Liver (tissue), 9 donors: Measurements from ENCODE around the gene RAMP3. TPM values are rescaled to one million over a fixed set of nuclear protein-coding genes. Genes with fewer than 3 reads are reported as not detected.

Source experiments
- DNase-seq: peaks from one replicate; pipeline ENCODE4 v3.0.0-alpha.2; 2017; ENCODE audit warnings: low spot score
- H3K27ac ChIP-seq, 2 donors: one replicate each; pipeline ENCODE4 v1.7.0; 2013; ENCODE audit warnings: inconsistent platforms in 2 of 2, low read length in 2 of 2, control low read depth in 1 of 2, low read depth in 1 of 2, mild to moderate bottlenecking in 1 of 2
- H3K27me3 ChIP-seq, 4 donors: one replicate each; pipeline versions ENCODE4 v1.6.1 to v1.7.0; 2013; ENCODE audit warnings: low read length in 3 of 4, inconsistent platforms in 1 of 4, mild to moderate bottlenecking in 1 of 4, moderate library complexity in 1 of 4; ENCODE audit not compliant: control insufficient read depth in 4 of 4, insufficient read depth in 4 of 4
- H3K36me3 ChIP-seq, 4 donors: one replicate each; pipeline versions ENCODE4 v1.6.1 to v1.7.0; 2013; ENCODE audit warnings: low read length in 3 of 4, mild to moderate bottlenecking in 3 of 4, low read depth in 1 of 4, moderate library complexity in 1 of 4; ENCODE audit not compliant: control insufficient read depth in 4 of 4, insufficient read depth in 3 of 4
- H3K4me1 ChIP-seq, 4 donors: one replicate each; pipeline versions ENCODE4 v1.6.1 to v1.7.0; 2013; ENCODE audit warnings: low read length in 3 of 4, mild to moderate bottlenecking in 3 of 4, moderate library complexity in 1 of 4; ENCODE audit not compliant: control insufficient read depth in 4 of 4, insufficient read depth in 4 of 4
- H3K4me3 ChIP-seq, 3 donors: one replicate each; pipeline versions ENCODE4 v1.6.1 to v1.7.0; 2013; ENCODE audit warnings: low read length in 3 of 3, control low read depth in 1 of 3, low read depth in 1 of 3, mild to moderate bottlenecking in 1 of 3
- H3K9ac ChIP-seq, 2 donors: one replicate each; pipeline ENCODE4 v1.7.0; 2013; ENCODE audit warnings: low read length in 2 of 2, mild to moderate bottlenecking in 2 of 2, moderate library complexity in 2 of 2, control low read depth in 1 of 2, low read depth in 1 of 2
- H3K9me3 ChIP-seq, 4 donors: one replicate each; pipeline versions ENCODE4 v1.6.1 to v1.7.0; 2013; ENCODE audit warnings: low read length in 3 of 4; ENCODE audit not compliant: control insufficient read depth in 4 of 4
- EGR1 ChIP-seq, 2 donors: IDR thresholded peaks; 2 replicates each; pipeline ENCODE4 v1.6.1; 2016 to 2018; ENCODE audit warnings: antibody characterized with exemption in 2 of 2, low read depth in 2 of 2
- FOXA1 ChIP-seq: IDR thresholded peaks from 2 replicates; pipeline ENCODE4 v1.6.1; 2016; ENCODE audit warnings: antibody characterized with exemption
- FOXA2 ChIP-seq: IDR thresholded peaks from 2 replicates; pipeline ENCODE4 v1.6.1; 2016; ENCODE audit warnings: antibody characterized with exemption
- GABPA ChIP-seq, 2 donors: IDR thresholded peaks in 1 of 2; conservative IDR thresholded peaks in 1 of 2; 2 replicates each; pipeline ENCODE4 v1.6.1; 2016; ENCODE audit warnings: antibody characterized with exemption in 2 of 2, mild to moderate bottlenecking in 1 of 2, moderate library complexity in 1 of 2
- HNF4A ChIP-seq, 2 donors: conservative IDR thresholded peaks; 2 replicates each; pipeline ENCODE4 v1.6.1; 2016; ENCODE audit warnings: antibody characterized with exemption in 2 of 2, mild to moderate bottlenecking in 2 of 2
- HNF4G ChIP-seq: IDR thresholded peaks from 2 replicates; pipeline ENCODE4 v1.6.1; 2016; ENCODE audit warnings: antibody characterized with exemption
- JUND ChIP-seq, 2 donors: IDR thresholded peaks; 2 replicates each; pipeline ENCODE4 v1.6.1; 2016; ENCODE audit warnings: antibody characterized with exemption in 2 of 2
- NR2F2 ChIP-seq: IDR thresholded peaks from 2 replicates; pipeline ENCODE4 v1.6.1; 2016; ENCODE audit warnings: antibody characterized with exemption
- RAD21 ChIP-seq, 2 donors: IDR thresholded peaks; 2 replicates each; pipeline ENCODE4 v1.6.1; 2016; ENCODE audit warnings: antibody characterized with exemption in 2 of 2, mild to moderate bottlenecking in 2 of 2
- RXRA ChIP-seq, 2 donors: IDR thresholded peaks; 2 replicates each; pipeline ENCODE4 v1.6.1; 2017 to 2018; ENCODE audit warnings: antibody characterized with exemption in 2 of 2, mild to moderate bottlenecking in 1 of 2
- SP1 ChIP-seq: IDR thresholded peaks from 2 replicates; pipeline ENCODE4 v1.6.1; 2018; ENCODE audit warnings: antibody characterized with exemption, mild to moderate bottlenecking
- TAF1 ChIP-seq: conservative IDR thresholded peaks from 2 replicates; pipeline ENCODE4 v1.6.1; 2016; ENCODE audit warnings: antibody characterized with exemption, mild to moderate bottlenecking
- YY1 ChIP-seq: IDR thresholded peaks from 2 replicates; pipeline ENCODE4 v1.6.1; 2016; ENCODE audit warnings: antibody characterized with exemption, mild to moderate bottlenecking
- WGBS: extraction: QIAGEN DNeasy Blood & Tissue Kit; methylation state at CpG from one replicate; pipeline ENCODE4 v1.1.7; 2013; 5-methylcytosine and 5-hydroxymethylcytosine counted together
- polyA plus RNA-seq, 2 donors: library from polyadenylated mRNA; stranded (reverse) in 1 of 2; unstranded in 1 of 2; fragments of 200-250 nt in 1 of 2; fragments of >200 nt in 1 of 2; fragmentation: Nextera tagmentation in 1 of 2; extraction: Ambion mirVana in 1 of 2; gene quantifications; one replicate each; pipeline versions ENCODE4 v1.2.1 to v1.2.3, GENCODE V29; 2013 to 2015
- total RNA-seq, 2 donors: library from RNA; depleted of rRNA; stranded (reverse); fragments of >200 nt; gene quantifications; one replicate each; pipeline ENCODE4 v1.2.3, GENCODE V29; 2014
- TF ChIP-seq, protein P1 (sequence below): IDR thresholded peaks from 2 replicates; pipeline ENCODE4 v1.6.1; 2016; ENCODE audit warnings: antibody characterized with exemption
- TF ChIP-seq, protein P2 (sequence below): IDR thresholded peaks from 2 replicates; pipeline ENCODE4 v1.6.1; 2016; ENCODE audit warnings: antibody characterized with exemption, mild to moderate bottlenecking
- TF ChIP-seq, protein P3 (sequence below): IDR thresholded peaks from 2 replicates; pipeline ENCODE4 v1.6.1; 2016; ENCODE audit warnings: antibody characterized with exemption
- TF ChIP-seq, protein P4 (sequence below): IDR thresholded peaks from 2 replicates; pipeline ENCODE4 v1.6.1; 2016; ENCODE audit warnings: antibody characterized with exemption
- TF ChIP-seq, protein P5 (sequence below): fragments of 150-350 bp; IDR thresholded peaks from 2 replicates; pipeline ENCODE4 v1.5.1; 2017; ENCODE audit warnings: improper control_type of control experiment, low read depth, low read length; ENCODE audit not compliant: missing input control
- donor health status: healthy.
- donor health status: healthy.
- donor health status: healthy.
- donor health status: healthy.
- donor health status: healthy.

Gene RAMP3
- total and polyA plus RNA-seq, 4 donors = 2.3 to 30.0 (median 22.2) TPM

DNA sequence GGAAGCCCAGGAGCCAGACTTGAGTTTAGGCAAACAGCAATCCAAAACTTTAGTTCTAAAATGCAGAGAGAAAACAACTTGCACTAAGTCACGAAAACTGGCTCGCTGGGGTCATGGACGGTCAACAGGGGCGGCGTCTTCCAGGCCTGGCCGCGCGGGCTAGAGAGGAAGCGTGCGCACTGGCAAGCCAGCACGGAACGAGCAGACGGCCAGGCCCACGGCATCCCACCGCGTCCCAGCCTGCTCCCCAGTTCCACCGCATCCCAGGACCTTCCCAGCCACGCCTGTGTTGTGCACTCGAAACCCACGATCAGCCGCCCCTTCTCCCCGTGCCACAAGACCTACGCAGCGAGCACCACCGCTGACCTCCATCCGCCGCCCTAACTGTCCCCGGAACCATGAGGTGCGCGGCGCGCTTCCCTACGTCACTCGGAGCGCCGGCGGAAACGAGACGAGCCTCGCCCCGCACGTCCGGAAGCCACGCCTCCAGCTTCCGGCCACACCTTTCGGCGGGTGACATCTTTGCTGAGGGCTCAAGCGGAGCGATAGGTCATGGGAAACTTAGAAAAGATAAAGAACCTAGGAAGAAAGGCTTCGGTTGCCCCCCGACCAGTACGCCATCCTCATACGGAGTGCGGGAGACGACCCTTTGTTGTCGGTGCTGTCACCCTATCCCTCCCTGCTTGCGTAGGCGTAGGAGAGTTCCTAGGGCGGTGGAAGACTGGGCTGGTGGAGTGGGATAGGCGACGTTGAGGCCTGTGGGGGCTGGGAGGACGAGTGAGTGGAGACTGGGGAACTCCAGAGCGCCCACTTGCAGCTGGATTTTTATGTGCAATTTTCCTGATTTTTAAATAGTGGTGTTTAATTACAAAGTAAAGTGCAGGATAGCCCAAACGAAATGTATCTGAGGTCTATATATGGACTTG lies 46.0 kb upstream of the RAMP3 start, which contains the start of gene TBRG4:
TBRG4 (minus strand) TSS at position 400 of the 926 bp plus-strand sequence. CDS start 2,460 bp downstream, outside the sequence.
- under 1% methylated on average over 64 of the region's 64 CpGs for WGBS
- no peaks in the 10 kb centered on the region for H3K27me3 ChIP-seq
- H3K36me3 ChIP-seq = peaks cover 4 to 25% (median 25%) of the 10 kb centered on the region in 4 donors
- H3K9me3 ChIP-seq = no peaks in the 10 kb centered on the region
- peak; percentile 93 for DNase-seq
- H3K4me3 ChIP-seq = peak within 1 kb of the TSS; percentile 70 to 100 (median 99)
- peak within 1 kb of the TSS; percentile 93 to 99 for H3K27ac ChIP-seq
- peak; percentile 82 for TF ChIP-seq NR2F2
- peak; percentile 75 for TF ChIP-seq TAF1
- TF ChIP-seq, protein P1, sequence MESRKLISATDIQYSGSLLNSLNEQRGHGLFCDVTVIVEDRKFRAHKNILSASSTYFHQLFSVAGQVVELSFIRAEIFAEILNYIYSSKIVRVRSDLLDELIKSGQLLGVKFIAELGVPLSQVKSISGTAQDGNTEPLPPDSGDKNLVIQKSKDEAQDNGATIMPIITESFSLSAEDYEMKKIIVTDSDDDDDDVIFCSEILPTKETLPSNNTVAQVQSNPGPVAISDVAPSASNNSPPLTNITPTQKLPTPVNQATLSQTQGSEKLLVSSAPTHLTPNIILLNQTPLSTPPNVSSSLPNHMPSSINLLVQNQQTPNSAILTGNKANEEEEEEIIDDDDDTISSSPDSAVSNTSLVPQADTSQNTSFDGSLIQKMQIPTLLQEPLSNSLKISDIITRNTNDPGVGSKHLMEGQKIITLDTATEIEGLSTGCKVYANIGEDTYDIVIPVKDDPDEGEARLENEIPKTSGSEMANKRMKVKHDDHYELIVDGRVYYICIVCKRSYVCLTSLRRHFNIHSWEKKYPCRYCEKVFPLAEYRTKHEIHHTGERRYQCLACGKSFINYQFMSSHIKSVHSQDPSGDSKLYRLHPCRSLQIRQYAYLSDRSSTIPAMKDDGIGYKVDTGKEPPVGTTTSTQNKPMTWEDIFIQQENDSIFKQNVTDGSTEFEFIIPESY = no peak
- peak; percentile 47 to 67 for TF ChIP-seq RXRA (IDR thresholded peaks at IDR 0.05)
- no peak for TF ChIP-seq FOXA1
- TF ChIP-seq, protein P2, sequence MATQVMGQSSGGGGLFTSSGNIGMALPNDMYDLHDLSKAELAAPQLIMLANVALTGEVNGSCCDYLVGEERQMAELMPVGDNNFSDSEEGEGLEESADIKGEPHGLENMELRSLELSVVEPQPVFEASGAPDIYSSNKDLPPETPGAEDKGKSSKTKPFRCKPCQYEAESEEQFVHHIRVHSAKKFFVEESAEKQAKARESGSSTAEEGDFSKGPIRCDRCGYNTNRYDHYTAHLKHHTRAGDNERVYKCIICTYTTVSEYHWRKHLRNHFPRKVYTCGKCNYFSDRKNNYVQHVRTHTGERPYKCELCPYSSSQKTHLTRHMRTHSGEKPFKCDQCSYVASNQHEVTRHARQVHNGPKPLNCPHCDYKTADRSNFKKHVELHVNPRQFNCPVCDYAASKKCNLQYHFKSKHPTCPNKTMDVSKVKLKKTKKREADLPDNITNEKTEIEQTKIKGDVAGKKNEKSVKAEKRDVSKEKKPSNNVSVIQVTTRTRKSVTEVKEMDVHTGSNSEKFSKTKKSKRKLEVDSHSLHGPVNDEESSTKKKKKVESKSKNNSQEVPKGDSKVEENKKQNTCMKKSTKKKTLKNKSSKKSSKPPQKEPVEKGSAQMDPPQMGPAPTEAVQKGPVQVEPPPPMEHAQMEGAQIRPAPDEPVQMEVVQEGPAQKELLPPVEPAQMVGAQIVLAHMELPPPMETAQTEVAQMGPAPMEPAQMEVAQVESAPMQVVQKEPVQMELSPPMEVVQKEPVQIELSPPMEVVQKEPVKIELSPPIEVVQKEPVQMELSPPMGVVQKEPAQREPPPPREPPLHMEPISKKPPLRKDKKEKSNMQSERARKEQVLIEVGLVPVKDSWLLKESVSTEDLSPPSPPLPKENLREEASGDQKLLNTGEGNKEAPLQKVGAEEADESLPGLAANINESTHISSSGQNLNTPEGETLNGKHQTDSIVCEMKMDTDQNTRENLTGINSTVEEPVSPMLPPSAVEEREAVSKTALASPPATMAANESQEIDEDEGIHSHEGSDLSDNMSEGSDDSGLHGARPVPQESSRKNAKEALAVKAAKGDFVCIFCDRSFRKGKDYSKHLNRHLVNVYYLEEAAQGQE = peak; percentile 81
- TF ChIP-seq EGR1 (IDR thresholded peaks at IDR 0.05; ENCODE audit: low read depth in 2 of 2) = peak; percentile 83 to 86
- TF ChIP-seq, protein P3, sequence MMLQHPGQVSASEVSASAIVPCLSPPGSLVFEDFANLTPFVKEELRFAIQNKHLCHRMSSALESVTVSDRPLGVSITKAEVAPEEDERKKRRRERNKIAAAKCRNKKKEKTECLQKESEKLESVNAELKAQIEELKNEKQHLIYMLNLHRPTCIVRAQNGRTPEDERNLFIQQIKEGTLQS = no peak
- TF ChIP-seq, protein P4, sequence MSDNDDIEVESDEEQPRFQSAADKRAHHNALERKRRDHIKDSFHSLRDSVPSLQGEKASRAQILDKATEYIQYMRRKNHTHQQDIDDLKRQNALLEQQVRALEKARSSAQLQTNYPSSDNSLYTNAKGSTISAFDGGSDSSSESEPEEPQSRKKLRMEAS = peak; percentile 98
- peak; percentile 26 to 50 for TF ChIP-seq RAD21 (IDR thresholded peaks at IDR 0.05)
- peak; percentile 86 for TF ChIP-seq SP1
- peak in 1 of 2 donors; percentile 14 for TF ChIP-seq HNF4A (conservative IDR thresholded peaks at IDR 0.05)
- TF ChIP-seq GABPA (IDR thresholded peaks at IDR 0.05 in 1 of 2, conservative IDR thresholded peaks at IDR 0.05 in 1 of 2) = peak; percentile 85 to 99
- TF ChIP-seq FOXA2 = no peak
- no peak for TF ChIP-seq JUND (IDR thresholded peaks at IDR 0.05)
- TF ChIP-seq YY1 = peak; percentile 98
- no peak for TF ChIP-seq HNF4G
- TF ChIP-seq, protein P5, sequence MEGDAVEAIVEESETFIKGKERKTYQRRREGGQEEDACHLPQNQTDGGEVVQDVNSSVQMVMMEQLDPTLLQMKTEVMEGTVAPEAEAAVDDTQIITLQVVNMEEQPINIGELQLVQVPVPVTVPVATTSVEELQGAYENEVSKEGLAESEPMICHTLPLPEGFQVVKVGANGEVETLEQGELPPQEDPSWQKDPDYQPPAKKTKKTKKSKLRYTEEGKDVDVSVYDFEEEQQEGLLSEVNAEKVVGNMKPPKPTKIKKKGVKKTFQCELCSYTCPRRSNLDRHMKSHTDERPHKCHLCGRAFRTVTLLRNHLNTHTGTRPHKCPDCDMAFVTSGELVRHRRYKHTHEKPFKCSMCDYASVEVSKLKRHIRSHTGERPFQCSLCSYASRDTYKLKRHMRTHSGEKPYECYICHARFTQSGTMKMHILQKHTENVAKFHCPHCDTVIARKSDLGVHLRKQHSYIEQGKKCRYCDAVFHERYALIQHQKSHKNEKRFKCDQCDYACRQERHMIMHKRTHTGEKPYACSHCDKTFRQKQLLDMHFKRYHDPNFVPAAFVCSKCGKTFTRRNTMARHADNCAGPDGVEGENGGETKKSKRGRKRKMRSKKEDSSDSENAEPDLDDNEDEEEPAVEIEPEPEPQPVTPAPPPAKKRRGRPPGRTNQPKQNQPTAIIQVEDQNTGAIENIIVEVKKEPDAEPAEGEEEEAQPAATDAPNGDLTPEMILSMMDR = no peak
- peak within 1 kb of the TSS; percentile 45 to 93 for H3K9ac ChIP-seq
- H3K4me1 ChIP-seq = peaks cover 0 to 21% (median 13%) of the 10 kb centered on the region in 4 donors
